ENCODE measurements around the gene CSTPP1.

Gene CSTPP1

GRCh38 chr11:47208628-47209027 is 272.1 kb downstream of the CSTPP1 start:
- TF ChIP-seq SUZ12 (IDR thresholded peaks at IDR 0.05; ENCODE audit: extremely low read depth, insufficient read depth, insufficient read length) (no peak), YY1 (IDR thresholded peaks at IDR 0.05; ENCODE audit: insufficient read depth, insufficient read length) (no peak)
- H3K4me3 ChIP-seq (ENCODE audit: insufficient read length, low read depth) = no peak overlapping the region
- H3K4me1 ChIP-seq (ENCODE audit: insufficient read depth, insufficient read length) = peaks cover 10% of the 10 kb centered on the region
- no peak for DNase-seq (ENCODE audit: low read depth, low spot score)
- H3K36me3 ChIP-seq (ENCODE audit: insufficient read depth, insufficient read length, low read length) = no peaks in the 10 kb centered on the region
- no peaks in the 10 kb centered on the region; the same call in 1 of the 2 replicates for H3K9me3 ChIP-seq (ENCODE audit: insufficient read depth, low read length)
- H3K27me3 ChIP-seq (ENCODE audit: insufficient read depth, insufficient read length) = no peaks in the 10 kb centered on the region
- H3K9ac ChIP-seq (ENCODE audit: insufficient read length, low read depth) = no peak overlapping the region
